Activated naive CD8-positive, alpha-beta T cell treated with anti-CD3 and anti-CD28 coated beads, Interleukin-2, amount 50 U/mL, for 16 hours (primary cell): Measurements from ENCODE around the gene PLEKHB2.
"Not testable (repeated sequence)": the region's sequence is repeated elsewhere in the genome, so short reads cannot be mapped to it uniquely, and the experiment has no call there.

Experiments
- DNase-seq: peaks from one replicate; pipeline ENCODE4 v3.0.0-alpha.2; 2020; ENCODE audit warnings: low read depth, low spot score

The PLEKHB2 gene

GRCh38 chr2:131093696-131094462 lies 11.3 kb upstream of the PLEKHB2 start:
- peak; percentile 27 for DNase-seq

DNA sequence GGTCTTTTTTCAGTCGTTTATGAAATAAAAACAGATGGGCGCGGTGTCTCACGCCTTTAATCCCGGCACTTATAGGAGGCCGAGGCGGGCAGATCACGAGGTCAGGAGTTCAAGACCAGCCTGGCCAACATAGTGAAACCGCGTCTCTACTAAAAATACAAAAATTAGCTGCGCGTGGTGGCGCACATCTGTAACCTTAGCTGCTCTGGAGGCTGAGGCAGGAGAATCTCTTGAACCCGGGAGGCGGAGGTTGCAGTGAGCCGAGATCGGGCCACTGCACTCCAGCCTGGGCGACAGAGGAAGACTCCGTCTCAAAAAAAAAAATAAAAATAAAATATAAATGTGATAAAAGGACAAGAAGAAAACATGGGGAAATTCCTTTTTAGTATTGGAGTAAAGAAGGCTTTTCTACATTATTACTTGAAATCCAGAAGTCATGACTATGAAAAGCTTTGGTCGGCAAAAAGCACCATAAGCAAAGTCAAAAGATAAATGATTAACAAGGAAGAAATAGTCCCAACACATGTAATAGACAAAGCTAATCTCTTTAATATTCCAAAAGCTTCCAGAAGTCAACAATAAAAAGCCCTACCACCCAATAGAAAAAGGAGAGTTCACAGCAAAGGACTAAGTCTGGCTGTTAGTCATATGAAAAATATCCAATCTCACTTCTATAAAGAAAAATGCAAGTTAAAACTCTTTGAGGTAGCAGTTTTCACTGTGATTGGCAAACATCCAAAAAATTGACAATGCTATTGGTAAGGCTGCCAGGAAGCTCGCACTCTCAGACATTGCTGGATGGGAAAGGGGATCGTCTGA lies 10.5 kb upstream of the PLEKHB2 start:
- no peak for DNase-seq

DNA sequence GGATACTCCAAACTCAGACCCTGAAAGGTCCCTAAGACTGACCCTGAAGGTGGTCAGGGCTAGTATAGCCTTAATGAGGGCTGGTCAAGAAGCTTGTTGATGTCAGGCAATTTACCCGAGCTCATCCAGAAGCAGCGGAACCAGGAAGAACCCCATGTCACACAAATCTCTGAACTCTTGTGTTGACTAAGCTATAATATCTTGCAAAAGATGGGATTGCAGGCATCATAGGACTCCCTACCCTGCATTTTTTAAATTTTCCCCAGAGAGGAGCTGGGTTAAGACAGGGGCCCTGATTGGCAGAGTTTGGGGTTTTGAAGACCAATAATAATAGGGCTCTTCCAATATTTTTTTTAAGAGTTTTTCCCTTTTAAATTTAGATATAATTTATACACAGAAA lies 2.0 kb upstream of the PLEKHB2 start:
- no peak for DNase-seq

GRCh38 chr2:131104487-131105155 lies 515 bp upstream of the PLEKHB2 start:
- DNase-seq: no peak

GRCh38 chr2:131105950-131106801 lies 1.0 kb downstream of the PLEKHB2 start:
- no peak for DNase-seq

- no peak for DNase-seq
Observed at GRCh38 chr2:131112529-131112928, 7.4 kb downstream of the PLEKHB2 start.

GRCh38 chr2:131113566-131114227 lies 8.6 kb downstream of the PLEKHB2 start:
- DNase-seq: no peak

GRCh38 chr2:131114950-131115349 lies 9.8 kb downstream of the PLEKHB2 start:
- DNase-seq: not testable (repeated sequence)

DNA sequence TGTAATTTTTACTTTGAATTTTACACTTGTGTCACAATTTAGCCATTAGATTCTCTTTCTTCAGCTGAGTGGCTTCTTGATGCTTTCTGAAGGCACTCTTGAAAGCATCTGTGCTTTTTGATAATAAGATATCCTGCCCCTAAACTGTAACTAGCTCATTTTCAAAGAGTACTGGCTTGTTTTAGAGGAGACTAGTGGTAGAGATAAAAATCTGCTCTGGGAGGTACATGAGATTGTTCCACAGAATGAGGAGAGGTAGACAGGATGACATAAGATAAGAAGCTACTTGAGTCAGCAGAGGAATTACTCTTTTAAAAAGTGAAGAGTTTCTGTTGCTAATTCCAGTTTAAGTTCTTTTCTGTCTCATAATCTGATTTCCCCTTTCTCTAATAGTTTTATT lies 10.6 kb downstream of the PLEKHB2 start:
- DNase-seq: no peak

DNA sequence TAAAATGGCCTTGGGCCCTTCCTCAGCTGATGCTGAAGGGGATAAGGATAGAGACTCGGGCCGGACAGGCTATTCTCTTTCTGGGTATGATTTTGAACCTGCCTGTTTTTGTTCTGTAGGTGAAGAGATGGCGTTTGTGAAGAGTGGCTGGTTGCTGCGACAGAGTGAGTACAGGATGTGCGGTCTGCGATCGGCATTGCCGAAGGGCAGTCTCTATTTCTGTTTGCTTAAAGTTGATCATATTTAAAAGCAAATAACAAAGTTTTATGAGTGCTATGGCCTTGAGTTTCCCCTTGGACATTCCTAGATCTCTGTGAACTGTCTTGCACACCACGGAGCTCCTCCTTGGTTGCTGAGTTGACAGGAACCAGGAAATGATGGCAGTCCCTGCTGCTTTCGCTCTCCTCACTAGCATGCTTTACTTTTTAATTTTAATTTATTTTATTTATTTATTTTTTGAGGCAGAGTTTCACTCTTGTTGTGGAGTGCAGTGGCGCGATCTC lies 15.7 kb downstream of the PLEKHB2 start:
- no peak for DNase-seq

DNA sequence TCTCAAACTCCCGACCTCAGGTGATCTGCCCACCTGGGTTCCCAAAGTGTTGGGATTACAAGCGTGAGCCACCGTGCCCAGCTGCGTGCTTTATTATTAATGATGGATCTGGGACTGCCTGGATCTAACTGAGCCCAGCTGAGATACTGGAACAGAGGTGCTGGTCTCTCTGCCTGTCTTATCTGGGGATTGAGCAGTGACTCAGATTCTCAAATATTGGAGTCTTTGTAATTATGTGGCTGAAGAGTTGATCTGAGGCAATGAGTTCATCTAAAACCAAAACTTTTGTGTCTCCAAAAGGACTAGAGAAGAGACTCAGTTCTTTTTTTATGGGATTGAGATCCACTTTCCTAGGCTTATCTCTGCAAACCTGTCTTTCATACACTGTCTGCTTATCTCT lies 16.3 kb downstream of the PLEKHB2 start:
- DNase-seq: no peak

DNA sequence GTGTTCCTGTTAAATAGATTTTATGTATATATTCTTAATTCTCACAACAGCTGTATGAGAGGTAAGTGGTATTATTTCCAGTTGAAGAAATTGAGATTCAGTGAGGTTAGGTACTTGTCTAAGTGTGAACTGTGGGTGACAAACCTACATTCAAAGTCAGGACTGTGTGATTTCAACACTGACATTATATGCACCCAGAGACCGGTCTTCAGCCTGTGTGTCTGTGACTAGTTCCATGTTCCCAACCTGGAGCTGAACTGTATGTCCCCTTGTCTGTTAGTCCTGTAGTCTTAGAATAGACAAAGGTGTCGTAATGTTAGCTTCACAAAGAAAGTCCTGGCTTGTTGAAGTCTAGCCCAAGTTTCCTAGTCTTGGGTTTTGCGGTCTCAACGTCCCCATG lies 17.4 kb downstream of the PLEKHB2 start:
- no peak for DNase-seq

DNA sequence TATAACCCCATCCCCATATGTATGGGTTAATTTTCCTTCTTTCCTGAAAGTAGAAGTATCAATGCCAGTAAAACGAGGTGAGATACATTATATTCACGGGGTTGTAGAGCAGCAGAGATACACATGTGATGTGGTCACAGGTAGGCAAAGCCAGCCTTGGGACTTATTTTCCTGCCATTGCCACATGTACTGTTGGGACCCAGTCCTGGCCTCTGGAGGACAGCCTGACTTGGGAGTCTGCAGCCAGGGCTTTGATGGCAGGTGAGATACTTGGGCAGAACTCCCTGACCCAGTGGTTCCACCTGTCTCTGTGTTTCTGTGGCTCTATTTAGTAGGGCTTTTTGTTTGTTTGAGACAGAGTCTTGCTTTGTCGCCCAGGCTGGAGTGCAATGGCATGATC lies 18.1 kb downstream of the PLEKHB2 start:
- no peak for DNase-seq

DNA sequence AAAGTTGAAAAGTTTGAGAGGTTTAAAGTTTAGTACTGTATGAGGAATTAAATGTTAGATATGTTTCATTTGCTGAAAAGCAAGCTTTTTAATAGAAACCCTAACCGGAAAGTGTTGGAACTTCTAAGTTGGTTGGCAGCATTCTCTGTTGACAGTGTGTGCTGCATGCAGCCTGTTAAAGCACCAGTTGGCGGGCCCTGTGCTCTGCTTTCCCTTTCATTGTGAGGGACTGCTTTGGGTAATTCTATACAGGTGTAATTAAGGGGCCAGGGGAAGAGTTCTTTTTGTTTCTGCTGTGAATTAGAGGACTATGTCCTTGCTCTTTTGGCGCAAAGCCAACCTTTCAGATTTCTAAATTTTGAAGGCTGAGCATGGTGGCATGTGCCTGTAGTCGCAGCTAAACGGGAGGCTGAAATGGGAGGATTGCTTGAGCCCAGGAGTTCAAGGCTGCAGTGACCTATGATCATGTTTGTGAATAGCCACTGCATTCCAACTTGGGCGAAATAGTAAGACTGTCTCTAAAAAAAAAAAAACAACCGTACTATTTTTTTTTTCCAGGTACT lies 20.1 kb downstream of the PLEKHB2 start:
- no peak for DNase-seq

- DNase-seq: no peak
Observed at GRCh38 chr2:131126436-131126835, 21.3 kb downstream of the PLEKHB2 start.

- DNase-seq: no peak
Observed at GRCh38 chr2:131127076-131127475, 21.9 kb downstream of the PLEKHB2 start.

DNA sequence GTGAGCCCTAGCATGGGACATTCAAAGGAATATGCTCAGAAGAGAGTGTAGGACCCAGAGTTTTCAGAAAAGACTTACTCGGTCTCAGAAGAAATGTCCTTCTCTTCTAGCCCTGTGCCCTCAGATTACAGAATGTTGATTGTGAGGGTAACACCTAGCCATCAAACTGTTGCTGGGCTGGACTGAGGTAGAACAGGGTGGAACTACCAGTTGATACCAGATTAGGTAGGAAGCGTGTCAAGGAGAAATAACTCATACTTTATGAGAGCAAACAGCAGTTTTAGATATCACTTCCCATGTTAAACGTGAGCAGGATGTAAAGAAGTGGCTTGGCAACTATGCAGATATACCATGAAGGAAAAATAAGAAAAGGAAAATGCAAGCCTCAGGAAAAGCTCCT lies 22.8 kb downstream of the PLEKHB2 start:
- DNase-seq: no peak

DNA sequence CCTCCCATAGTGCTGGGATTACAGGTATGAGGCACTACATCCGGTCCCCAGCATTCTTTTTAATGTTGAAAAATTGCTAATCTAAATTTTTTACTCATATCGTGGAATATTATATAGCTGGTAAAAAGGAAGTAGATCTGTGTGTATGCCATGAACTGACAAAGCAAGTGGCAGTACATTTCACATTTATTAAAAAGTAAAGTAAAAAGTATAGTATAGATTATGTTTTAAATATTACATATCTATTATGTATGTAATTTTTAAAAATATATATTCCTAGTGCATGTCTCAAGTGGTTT lies 25.1 kb downstream of the PLEKHB2 start:
- no peak for DNase-seq

DNA sequence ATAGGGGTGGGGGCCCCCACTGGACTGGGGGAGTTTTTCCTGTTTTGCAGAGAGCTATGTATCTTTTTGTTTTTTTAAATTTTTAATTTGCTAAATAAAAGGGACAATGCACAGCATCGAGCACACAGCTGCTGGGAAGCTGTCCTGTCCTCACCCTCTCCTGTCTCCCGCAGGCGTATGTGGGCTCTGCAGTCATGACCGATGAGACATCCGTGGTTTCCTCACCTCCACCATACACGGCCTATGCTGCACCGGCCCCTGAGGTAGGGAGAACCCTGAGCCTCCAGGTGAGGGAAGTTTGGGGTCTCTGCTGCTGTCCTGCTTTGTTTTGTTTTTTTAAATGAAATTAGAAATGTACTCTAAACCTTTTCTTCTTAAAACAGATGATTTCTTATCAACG lies 27.6 kb downstream of the PLEKHB2 start:
- DNase-seq: no peak

DNA sequence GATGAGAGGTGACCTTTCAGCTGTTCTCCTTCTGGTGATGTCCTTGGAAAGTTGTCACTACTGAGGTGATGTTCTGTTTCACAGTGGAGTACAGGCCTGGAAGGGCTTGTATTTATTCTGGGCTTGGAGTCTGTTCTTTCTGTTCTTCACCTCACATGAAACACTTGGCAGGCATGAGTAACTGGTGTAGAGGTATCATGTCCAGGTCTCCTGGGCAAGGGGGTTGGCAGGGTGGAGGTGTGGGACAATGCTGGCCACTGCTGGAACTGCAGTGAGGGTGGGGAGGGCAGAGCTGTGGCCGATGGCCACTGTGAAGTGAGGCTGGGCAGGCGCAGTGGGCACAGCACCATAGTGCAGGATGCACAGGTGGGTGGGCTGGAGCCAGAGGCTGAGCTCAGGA lies 35.4 kb downstream of the PLEKHB2 start:
- DNase-seq: no peak

DNA sequence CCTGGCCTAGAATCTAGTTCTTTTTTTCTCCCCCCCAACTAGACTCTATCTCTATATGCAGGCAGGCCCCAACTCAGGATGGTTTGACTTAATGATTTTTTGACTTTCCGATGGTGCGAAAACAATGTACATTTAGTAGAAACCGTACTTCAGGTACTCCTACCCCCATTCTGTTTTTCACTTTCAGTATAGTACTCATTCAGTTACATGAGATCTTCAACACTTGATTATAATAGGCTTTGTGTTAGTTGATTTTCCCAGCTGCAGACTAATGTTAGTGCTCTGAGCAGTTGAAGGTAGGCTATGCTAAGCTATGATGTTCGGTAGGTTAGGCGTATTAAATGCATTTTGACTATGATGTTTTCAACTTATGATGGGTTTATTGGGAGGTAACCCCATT lies 37.7 kb downstream of the PLEKHB2 start:
- DNase-seq: no peak
